Measurements from ENCODE around the gene MAGEF1. TPM values are rescaled to one million over a fixed set of nuclear protein-coding genes. Genes with fewer than 3 reads are reported as not detected.

Gene MAGEF1
- total RNA-seq, 2 donors from 2014 or later, result 50.2 to 71.6 TPM

GRCh38 chr3:184663756-184664155, 48.1 kb downstream of the MAGEF1 start:
- Histone ChIP-seq H3K9me3 (no peaks in the 10 kb centered on the region), H3K27ac (no peak overlapping the region), H3K4me3 (no peak overlapping the region), H3K27me3 (replicated peaks; ENCODE audit: insufficient read depth) (no peaks in the 10 kb centered on the region), H3K4me1 (replicated peaks) (no peaks in the 10 kb centered on the region), H3K36me3 (no peaks in the 10 kb centered on the region)
- WGBS, result 89% methylated on average over 12 of the region's 12 CpGs
- TF ChIP-seq CTCF (IDR thresholded peaks at IDR 0.05), result no peak
- no peak for TF ChIP-seq POLR2AphosphoS5 (IDR thresholded peaks at IDR 0.05)
- TF ChIP-seq POLR2A (IDR thresholded peaks at IDR 0.05), result no peak
- DNase-seq (ENCODE audit: low spot score), result no peak
- intact Hi-C loops (cut with DNase I), result no loop called here

- DNase-seq (ENCODE audit: low spot score), result no peak
- H3K4me1 ChIP-seq (replicated peaks), result no peaks in the 10 kb centered on the region
- intact Hi-C loops (cut with DNase I), result no loop called here
- H3K27me3 ChIP-seq (replicated peaks; ENCODE audit: insufficient read depth), result no peaks in the 10 kb centered on the region
- 91% methylated on average over 6 of the region's 6 CpGs for WGBS
- H3K4me3 ChIP-seq, result no peak overlapping the region
- no peak overlapping the region for H3K27ac ChIP-seq
- TF ChIP-seq CTCF (IDR thresholded peaks at IDR 0.05) (no peak), POLR2AphosphoS5 (IDR thresholded peaks at IDR 0.05) (no peak), POLR2A (IDR thresholded peaks at IDR 0.05) (no peak)
- H3K9me3 ChIP-seq, result no peaks in the 10 kb centered on the region
- H3K36me3 ChIP-seq, result no peaks in the 10 kb centered on the region
Measured at GRCh38 chr3:184663356-184663755, 48.5 kb downstream of the MAGEF1 start.

- 43% methylated on average over 5 of the region's 5 CpGs for WGBS
- no peaks in the 10 kb centered on the region for H3K9me3 ChIP-seq
- no peaks in the 10 kb centered on the region for H3K27me3 ChIP-seq (replicated peaks; ENCODE audit: insufficient read depth)
- H3K27ac ChIP-seq, result no peak overlapping the region
- no peaks in the 10 kb centered on the region for H3K4me1 ChIP-seq (replicated peaks)
- intact Hi-C loops (cut with DNase I), result no loop called here
- H3K36me3 ChIP-seq, result no peaks in the 10 kb centered on the region
- TF ChIP-seq POLR2AphosphoS5 (IDR thresholded peaks at IDR 0.05), result no peak
- no peak for TF ChIP-seq CTCF (IDR thresholded peaks at IDR 0.05)
- no peak for TF ChIP-seq POLR2A (IDR thresholded peaks at IDR 0.05)
- H3K4me3 ChIP-seq, result no peak overlapping the region
- DNase-seq (ENCODE audit: low spot score), result no peak
Measured at GRCh38 chr3:184662187-184662586, 49.7 kb downstream of the MAGEF1 start.

- H3K4me3 ChIP-seq, result no peak overlapping the region
- no peaks in the 10 kb centered on the region for H3K27me3 ChIP-seq (replicated peaks; ENCODE audit: insufficient read depth)
- DNase-seq (ENCODE audit: low spot score), result no peak
- WGBS, result 89% methylated on average over 6 of the region's 6 CpGs
- H3K9me3 ChIP-seq, result no peaks in the 10 kb centered on the region
- no peaks in the 10 kb centered on the region for H3K36me3 ChIP-seq
- TF ChIP-seq CTCF (IDR thresholded peaks at IDR 0.05), result no peak
- no peak for TF ChIP-seq POLR2AphosphoS5 (IDR thresholded peaks at IDR 0.05)
- no peak for TF ChIP-seq POLR2A (IDR thresholded peaks at IDR 0.05)
- intact Hi-C loops (cut with DNase I), result no loop called here
- H3K27ac ChIP-seq, result no peak overlapping the region
- H3K4me1 ChIP-seq (replicated peaks), result no peaks in the 10 kb centered on the region
Measured at GRCh38 chr3:184660931-184661330, 50.9 kb downstream of the MAGEF1 start.

Other genes with a start within 250 kb of the MAGEF1 start
- 10 to 100 TPM; 11.9 to 25.2 TPM for gene EPHB3, start 150.3 kb downstream of the MAGEF1 start, total RNA-seq
- 10 to 100 TPM; 36.7 to 70.6 TPM for gene VPS8, start 100.1 kb upstream of the MAGEF1 start, total RNA-seq